ENCODE measurements around the gene ZSCAN31. TPM values are rescaled to one million over a fixed set of nuclear protein-coding genes. Genes with fewer than 3 reads are reported as not detected.

The ZSCAN31 gene
- polyA plus RNA-seq, 3 donors: 0.25 to 0.35 TPM; not detected in 1

GRCh38 chr6:28373925-28374324 lies 38.0 kb upstream of the ZSCAN31 start:
- no peak overlapping the region for H3K27ac ChIP-seq (ENCODE audit: low read depth in 1 of 2, low read length in 2 of 2)
- no peak overlapping the region for H3K4me2 ChIP-seq (replicated peaks; ENCODE audit: extremely low read depth, low read length, poor library complexity, severe bottlenecking)
- peaks cover under 1% of the 10 kb centered on the region in 2 donors for H3K4me1 ChIP-seq (ENCODE audit: control insufficient read depth in 1 of 2, insufficient read depth in 2 of 2, low read length in 2 of 2)
- H3K27me3 ChIP-seq (ENCODE audit: control insufficient read depth in 2 of 2, insufficient read depth in 2 of 2, low read length in 2 of 2): no peaks in the 10 kb centered on the region
- peaks cover 0 to 5% of the 10 kb centered on the region in 2 donors for H3K36me3 ChIP-seq (replicated peaks in 1 of 2; ENCODE audit: control insufficient read depth in 1 of 2, insufficient read depth in 2 of 2, low read length in 2 of 2)
- intact Hi-C loops (cut with micrococcal nuclease): no loop called here
- H3K79me2 ChIP-seq (ENCODE audit: insufficient read depth, low read length): no peaks in the 10 kb centered on the region
- no peak overlapping the region for H3K27ac Mint-ChIP-seq
- no peak for DNase-seq
- H3K4me3 ChIP-seq (replicated peaks in 1 of 3; ENCODE audit: low read depth in 2 of 3, low read length in 3 of 3): no peak overlapping the region
- no peak overlapping the region for H3K4me3 Mint-ChIP-seq
- no CpG with 5 or more reads among the region's 1 CpG for WGBS (ENCODE audit: insufficient coverage)
- H3K36me3 Mint-ChIP-seq: peaks cover 3 to 9% of the 10 kb centered on the region in 2 donors
- no peaks in the 10 kb centered on the region for H4K20me1 ChIP-seq (ENCODE audit: insufficient read depth, low read length)
- H3K9ac ChIP-seq (ENCODE audit: insufficient read depth, low read length, poor library complexity, severe bottlenecking): no peak overlapping the region
- peaks cover 0 to 2% (median 0%) of the 10 kb centered on the region in 7 donors for H3K9me3 Mint-ChIP-seq
- no peaks in the 10 kb centered on the region for H3K27me3 Mint-ChIP-seq (ENCODE audit: low read depth in 3 of 3)
- TF ChIP-seq CTCF (IDR thresholded peaks at IDR 0.05): no peak
- no peaks in the 10 kb centered on the region for H3K4me1 Mint-ChIP-seq
- no peak overlapping the region for H2AFZ ChIP-seq (ENCODE audit: insufficient read depth, low read depth, low read length, poor library complexity, severe bottlenecking)
- H3K9me3 ChIP-seq (replicated peaks in 1 of 2; ENCODE audit: control insufficient read depth in 1 of 2, insufficient read depth in 1 of 2, low read length in 2 of 2): peaks cover 3 to 7% of the 10 kb centered on the region in 2 donors

GRCh38 chr6:28371706-28372451 lies 35.9 kb upstream of the ZSCAN31 start:
- H3K36me3 ChIP-seq (replicated peaks in 1 of 2; ENCODE audit: control insufficient read depth in 1 of 2, insufficient read depth in 2 of 2, low read length in 2 of 2): peaks cover 0 to 5% of the 10 kb centered on the region in 2 donors
- peaks cover 10 to 11% of the 10 kb centered on the region in 2 donors for H3K4me1 ChIP-seq (ENCODE audit: control insufficient read depth in 1 of 2, insufficient read depth in 2 of 2, low read length in 2 of 2)
- H3K9me3 ChIP-seq (replicated peaks in 1 of 2; ENCODE audit: control insufficient read depth in 1 of 2, insufficient read depth in 1 of 2, low read length in 2 of 2): no peaks in the 10 kb centered on the region
- 90% methylated on average over 4 of the region's 9 CpGs for WGBS (ENCODE audit: insufficient coverage)
- Mint-ChIP-seq H3K27me3 (ENCODE audit: low read depth in 3 of 3) (no peaks in the 10 kb centered on the region), H3K4me1 (peaks cover 9% of the 10 kb centered on the region), H3K27ac (no peak overlapping the region), H3K4me3 (no peak overlapping the region), H3K36me3 (peaks cover 2 to 5% of the 10 kb centered on the region in 2 donors), H3K9me3 (no peaks in the 10 kb centered on the region)
- intact Hi-C loops (cut with micrococcal nuclease): no loop called here
- no peaks in the 10 kb centered on the region for H3K27me3 ChIP-seq (ENCODE audit: control insufficient read depth in 2 of 2, insufficient read depth in 2 of 2, low read length in 2 of 2)
- no peak for DNase-seq
- H3K27ac ChIP-seq (ENCODE audit: low read depth in 1 of 2, low read length in 2 of 2): no peak overlapping the region
- no peak overlapping the region for H3K4me2 ChIP-seq (replicated peaks; ENCODE audit: extremely low read depth, low read length, poor library complexity, severe bottlenecking)
- H2AFZ ChIP-seq (ENCODE audit: insufficient read depth, low read depth, low read length, poor library complexity, severe bottlenecking): no peak overlapping the region
- no peak overlapping the region for H3K9ac ChIP-seq (ENCODE audit: insufficient read depth, low read length, poor library complexity, severe bottlenecking)
- TF ChIP-seq CTCF (IDR thresholded peaks at IDR 0.05): no peak
- no peaks in the 10 kb centered on the region for H3K79me2 ChIP-seq (ENCODE audit: insufficient read depth, low read length)
- no peaks in the 10 kb centered on the region for H4K20me1 ChIP-seq (ENCODE audit: insufficient read depth, low read length)
- H3K4me3 ChIP-seq (replicated peaks in 1 of 3; ENCODE audit: low read depth in 2 of 3, low read length in 3 of 3): no peak overlapping the region
